Measurements from ENCODE around the gene PREX1.

The PREX1 gene

DNA sequence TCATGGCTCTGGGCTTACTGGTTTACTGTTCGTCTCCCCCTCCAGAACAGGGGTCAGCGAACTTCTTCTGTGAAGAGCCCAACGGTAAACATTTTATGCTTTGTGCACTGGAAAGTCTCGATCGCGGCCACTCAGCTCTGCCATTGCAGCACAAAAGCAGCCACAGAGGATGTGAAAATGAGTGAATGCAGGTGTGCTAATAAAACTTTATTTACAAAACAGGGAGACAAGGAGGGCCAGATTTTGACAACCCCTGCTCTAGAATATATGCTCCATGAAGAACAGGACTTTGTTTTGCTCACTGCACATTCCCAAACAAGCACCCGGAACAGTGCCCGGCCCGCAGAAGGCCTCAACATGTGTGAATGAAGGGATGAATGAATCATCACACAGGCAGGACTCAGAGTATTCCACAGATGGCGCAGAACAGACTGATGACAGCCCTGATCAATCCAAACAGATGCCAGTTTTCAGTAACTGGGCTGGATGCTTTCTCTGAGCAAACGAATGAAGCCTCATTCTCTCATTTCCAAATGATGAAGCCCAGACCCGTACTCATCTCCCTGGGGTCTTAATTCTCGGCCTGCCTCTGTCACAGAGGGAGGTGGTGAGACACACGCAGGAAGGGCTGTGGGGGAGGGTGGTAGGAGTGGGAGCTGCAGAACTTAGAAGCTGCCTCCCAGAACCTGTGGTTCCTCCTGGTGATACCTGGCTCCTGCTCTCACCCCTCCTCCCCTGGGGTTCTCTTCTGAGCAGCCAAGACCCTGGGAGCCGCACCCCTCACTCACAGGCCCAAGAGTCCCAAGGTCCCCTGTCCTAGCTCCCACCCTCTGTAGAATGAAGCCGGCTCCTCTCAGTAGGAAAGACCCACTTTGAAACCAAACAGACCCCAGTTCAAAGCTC lies 196.4 kb downstream of the PREX1 start:
- no peak for FAIRE-seq

DNA sequence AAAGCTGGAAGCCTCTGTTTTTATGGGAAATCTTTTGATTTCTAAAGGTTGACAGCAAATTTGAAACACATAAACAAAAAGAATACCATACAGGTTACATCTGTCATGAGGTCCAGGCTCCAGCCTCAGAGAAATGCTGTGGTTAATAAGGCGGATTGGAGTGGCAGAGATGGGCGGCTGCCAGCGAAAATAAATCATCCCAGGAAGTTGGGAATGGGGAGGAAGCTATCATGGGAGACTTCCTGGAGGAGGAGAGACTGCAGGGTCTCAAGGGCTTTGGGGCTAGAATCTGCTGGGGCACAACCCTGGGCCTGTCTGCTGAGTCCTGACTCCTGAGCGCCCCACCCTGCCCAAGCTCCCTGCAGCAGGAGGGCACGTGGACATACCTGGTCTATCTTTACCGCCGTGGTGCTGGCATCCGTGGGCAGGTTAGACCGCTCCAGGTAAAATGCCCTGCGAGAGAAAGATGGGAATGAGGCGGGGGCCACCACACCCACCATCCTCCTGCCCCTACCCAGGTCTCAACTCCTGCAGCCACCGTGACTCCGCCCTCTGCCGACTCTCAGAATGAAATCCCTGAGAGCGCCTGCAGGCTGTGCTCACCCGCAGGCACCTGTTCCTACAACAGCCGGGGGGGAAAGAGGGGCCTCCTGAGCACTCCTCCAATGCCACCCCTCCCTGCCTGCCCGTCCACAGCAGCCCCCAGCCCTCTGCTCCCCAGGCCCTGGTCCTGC lies 197.3 kb downstream of the PREX1 start:
- FAIRE-seq: no peak

DNA sequence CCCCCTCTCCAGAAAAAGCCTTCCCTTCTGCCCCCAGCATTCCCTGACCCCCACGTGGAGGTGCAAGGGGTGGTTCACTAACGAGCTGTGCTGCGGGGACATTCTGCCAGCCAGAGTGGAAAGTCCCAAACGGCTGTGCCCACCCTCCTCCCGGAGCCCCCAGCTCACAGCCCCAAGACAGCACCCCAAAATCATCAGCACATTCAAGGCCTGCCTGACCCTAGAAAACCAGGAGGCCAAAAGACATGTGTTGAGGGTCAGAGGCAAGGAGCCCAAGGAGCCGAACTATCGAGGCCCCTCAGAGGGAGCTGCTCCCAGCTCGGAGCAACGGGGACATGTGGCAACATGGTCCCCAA lies 197.9 kb downstream of the PREX1 start:
- no peak for FAIRE-seq

DNA sequence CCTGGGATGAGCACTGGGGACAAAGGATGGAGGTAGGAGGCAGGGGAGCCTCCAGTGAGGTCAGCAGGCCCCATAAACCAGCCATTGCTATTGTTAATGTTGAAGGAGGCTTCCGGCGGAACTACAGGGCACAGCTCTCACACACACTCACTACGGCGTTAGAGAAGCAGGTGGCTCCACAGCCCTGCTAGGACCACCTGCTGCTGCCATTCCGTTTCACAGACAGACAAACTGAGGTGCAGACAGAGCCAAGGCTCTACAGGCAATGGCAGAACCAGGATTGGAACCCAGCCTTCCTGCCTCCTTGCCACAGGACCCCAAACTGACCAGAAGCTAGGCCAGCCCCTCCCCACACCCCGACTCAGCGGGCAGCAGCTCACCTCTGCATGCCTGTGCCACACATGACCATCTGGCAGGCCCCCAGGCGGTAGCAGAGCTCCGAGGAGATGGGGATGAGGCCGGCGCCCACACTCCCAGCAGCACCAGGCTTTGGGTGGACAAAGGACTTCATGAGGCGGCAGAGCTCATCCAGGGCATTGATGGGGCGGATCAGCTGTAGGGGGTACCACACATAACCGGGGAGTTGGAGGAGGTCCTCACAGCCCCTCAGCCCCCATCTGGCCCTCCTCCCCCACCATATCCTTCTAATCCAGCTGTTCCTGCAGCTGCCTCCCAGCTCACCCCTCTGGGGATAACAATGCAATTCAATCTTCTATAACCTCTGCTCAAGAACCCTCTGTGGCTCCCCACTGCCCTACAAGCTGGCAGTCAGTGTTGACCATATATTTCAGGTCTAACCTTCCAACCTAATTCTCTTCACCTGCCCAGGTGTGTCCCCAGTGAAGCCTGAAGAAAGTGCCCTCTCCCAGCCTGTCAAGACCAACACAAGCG lies 198.5 kb downstream of the PREX1 start:
- no peak for FAIRE-seq

DNA sequence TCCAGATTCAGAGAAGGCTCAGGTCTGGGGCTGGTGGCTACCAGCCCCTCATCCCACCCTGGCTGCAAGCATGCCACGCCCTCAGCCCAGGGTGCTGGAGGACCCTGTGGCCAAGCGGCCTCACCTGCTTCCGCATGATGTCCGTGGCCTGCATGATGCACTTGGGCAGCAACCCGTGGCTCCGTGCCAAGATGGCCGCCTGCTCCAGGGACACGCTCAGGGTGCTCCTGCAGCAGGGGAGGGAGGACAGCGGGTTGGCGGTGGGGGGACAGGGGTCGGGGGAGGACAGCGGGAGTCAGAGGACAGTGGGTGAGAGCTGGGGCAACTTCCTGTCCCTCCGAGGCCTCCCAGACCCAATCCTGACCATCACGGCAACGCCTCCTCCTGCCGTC lies 200.1 kb downstream of the PREX1 start:
- no peak for FAIRE-seq

DNA sequence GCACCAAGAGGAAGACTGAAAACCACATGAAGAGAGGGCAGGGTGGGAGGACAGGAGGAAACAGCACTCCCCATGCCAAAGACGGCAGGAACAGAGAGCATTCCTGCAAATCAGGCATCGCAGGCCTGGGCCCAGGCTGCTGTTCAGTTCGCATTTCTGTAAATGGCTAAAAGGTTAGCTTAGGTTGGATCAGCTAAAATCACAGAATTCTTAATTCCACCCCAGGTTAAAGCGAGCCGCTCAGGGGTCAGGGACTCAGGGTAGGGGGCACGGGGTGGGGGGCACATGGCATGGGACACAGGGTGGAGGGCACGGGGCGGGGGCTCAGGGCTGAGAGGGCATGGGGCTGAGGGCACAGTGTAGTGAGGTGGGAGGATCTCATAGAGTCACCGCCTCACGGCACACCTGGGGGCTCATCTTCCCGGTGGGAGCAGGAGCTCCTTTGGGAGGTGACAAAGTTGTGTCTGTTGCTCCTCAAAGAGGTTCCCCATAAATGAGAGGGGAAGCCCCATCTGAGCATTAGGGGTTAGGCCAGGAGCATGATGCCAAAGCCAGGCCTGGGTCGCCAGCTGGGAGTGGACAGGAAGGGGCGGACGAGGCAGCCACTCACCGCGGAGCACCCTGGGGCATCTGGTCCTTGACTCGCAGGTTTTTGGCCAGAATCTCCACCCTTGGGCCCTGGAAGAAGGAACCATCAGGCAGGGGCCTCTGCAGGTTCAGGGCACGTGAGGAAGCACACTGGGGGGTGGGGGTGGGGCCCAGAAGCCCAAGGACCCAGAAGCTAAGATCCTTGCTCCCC lies 200.7 kb downstream of the PREX1 start:
- FAIRE-seq: no peak

DNA sequence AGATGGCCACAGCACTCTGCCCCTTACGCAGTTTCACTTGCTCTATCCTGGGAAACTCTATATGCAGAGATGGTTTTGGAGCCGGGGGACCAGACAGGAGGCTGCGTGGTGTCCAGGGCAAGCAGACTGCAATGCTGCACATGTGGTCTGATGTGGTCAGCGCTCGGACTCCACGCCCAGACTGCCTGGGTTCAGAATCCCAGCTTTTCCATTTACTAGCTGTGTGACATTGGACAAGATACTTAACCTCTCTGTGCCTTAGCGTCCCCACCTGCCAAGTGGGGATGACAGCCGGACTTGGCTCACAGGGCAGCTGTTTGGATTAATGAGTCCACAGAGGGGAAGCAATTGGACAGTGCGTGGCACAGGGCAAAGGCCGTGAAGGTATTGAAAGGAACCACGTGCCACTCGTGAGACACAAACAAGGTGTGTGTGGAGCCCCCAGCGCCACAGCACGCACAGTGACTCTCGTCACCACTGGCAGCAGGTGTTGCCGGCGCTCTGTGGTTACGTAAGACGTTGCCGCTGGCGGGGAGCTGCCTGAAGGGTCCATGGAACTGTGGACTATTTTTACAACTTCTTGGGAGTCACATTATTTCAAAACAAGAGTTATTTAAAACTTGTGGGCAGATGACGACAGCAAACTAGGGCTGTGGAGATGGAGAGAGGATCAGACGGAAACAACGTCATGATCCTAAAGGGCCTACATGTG lies 201.4 kb downstream of the PREX1 start:
- FAIRE-seq: no peak

DNA sequence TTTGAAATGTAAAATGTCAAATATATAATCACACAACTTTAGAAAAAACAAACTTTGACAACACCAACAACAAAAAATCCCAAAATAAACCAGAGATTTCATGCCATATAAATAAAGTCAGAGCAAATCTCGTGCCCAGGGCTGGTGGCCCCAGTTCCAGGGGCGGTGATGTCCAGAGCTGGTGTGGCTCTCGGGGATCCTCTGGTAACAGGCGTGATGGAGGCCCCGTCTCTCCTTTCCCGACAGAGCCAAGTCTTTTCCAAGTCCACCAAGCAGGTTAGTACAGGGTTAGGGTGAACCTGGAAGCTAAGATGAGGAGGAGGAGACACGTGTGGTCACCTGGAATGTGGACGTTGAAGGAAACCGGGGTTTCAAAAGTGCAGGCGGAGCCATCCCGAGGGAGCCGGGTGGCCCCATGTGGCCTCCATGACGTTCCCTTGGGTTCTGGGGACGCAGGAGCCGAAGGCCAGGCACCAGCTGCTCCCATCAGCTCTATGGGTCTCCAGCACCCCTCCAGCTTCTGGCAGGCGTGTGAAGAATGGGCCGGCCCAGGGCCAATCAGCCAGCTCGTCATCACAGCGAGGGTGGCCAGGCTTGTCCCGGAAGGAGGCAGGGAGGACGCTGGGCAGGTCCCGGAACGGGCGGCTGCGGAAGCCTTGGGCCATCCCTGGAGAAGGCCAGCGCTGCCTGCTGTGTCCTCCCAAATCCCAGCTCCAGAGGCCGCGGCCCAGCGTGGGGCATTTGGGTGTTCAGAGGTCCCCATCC lies 202.5 kb downstream of the PREX1 start:
- no peak for FAIRE-seq

DNA sequence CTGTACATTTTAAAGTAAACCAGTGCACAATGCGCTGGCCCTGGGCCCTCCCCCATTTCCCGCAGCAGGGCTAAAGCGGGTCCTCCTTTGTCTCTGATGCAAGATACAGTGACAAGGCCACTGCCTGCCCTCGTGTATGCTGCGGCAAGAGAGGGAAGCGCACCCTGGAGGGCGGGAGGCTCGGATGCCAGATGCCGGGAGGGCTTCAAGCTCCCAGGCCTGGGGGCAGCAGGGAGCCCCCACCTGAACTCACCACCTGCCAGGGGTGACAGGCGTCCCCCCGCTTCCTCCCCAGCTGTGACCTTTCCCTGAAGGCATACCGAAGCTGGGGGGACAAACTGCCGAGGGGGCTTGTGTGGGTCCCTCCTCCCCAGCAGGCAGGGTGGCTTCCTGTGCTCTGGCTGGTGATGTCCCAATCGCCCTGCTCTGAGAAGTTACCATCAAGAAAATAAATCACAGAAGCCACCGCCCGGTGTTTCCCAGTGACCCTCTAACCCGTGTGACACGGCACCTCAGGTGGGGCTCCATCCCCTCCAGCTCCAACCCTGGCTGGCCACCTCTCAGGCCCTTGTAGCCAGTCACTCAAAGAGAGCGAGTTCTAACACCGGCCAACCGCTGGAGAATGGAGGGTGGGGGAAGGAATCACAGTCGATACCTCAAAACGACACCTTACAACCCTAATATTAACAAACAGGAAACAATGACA lies 203.3 kb downstream of the PREX1 start:
- no peak for FAIRE-seq

DNA sequence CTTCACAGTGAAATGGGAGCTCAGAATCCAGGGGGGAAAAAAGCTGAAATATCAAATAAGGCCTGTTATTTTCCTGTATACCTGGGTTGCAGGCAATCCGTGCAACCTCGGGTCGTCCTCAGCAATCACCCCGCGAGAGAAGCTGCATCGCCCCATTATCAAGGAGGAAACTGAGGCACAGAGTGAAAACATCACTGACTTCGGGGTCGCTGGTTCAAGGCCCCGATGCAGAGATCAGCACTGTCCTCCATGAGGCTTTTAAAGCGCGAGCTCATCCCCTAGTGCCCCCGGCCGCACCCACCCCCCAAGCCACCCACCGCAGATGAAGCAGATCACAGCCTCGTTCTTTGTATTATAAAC lies 203.9 kb downstream of the PREX1 start:
- no peak for FAIRE-seq

DNA sequence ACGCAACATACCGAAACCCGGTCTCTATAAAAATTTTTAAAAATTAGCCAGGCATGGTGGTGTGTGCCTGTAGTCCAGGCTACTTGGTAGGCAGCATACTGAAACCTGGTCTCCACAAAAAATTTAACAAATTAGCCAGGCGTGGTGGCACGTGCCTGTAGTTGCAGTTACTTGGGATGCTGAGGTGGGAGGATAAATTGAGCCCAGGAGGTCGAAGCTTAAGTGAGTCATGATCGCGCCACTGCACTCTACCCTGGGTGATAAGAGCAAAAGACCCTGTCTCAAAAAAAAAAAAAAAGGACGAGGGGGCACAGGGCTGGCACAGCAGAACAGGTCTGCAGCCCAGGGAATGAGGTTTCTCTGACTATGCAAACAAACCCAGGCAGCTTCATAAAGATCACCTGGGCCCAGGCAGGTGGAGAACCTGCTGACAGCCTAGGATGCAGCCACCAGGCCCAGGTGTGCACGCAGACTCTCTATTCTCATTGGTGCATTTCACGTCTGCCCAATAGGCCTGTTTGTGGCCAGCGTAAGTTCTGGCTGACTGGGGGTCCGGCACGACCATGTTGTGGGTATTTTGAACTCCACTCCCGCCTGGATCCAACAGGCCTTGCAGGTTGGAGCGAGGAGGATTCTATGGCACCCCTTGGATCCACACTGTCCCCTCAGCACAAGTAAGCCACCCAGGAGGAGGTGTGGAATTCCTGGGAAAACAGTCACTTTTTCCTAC lies 204.5 kb downstream of the PREX1 start:
- FAIRE-seq: no peak

DNA sequence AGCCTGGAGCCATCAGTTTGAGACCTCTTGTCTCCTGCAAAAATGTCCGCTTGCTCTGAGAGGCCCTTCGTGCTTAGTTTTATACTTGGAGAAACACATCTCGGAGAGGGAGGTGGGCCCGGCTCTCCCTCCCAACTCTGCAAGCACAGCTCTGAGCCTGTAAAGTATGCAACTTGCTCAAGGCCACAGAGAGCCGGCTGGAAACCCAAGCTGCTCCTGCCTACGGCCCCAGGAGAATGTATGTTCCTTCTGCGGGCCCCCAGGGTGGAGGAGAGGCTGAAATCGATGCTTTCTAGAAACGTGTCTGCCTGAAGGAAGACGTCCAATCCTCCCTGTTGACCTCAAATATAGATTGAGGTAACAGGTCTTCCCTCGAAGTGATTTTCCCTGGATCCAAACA lies 205.4 kb downstream of the PREX1 start:
- no peak for FAIRE-seq

DNA sequence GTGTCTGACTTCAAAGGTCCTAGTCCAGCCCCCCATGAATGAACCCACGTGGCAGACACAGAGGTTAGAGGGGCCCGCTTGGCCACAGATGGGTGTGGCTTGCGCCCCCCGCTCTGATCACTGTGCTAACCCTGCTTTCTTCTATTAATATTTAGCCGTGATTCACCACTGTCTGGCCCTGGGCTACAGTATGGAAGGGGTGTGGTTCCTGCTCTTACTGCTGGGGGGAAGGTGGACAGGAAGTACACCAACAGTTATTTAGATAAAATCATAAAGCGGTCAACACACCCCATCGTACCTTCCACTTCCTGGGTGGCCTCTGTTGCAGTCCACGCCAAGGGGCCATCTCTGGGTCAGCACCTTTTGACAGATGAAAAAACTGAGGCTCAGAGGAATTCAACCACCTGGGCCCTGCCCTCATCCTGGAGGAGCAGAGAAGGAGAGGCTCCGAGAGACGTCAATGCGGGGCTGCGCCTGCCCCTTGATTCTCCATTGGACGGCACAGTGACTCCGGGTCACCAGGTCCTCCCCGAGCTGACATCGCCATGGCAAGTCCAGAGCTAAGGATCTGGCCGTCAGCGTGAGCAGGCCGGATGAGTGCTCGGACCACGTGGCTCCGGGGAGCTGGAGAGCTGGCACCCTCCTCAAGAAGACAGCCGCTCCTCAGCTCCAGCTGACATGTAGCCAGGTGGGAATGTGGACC lies 206.3 kb downstream of the PREX1 start:
- FAIRE-seq: no peak

DNA sequence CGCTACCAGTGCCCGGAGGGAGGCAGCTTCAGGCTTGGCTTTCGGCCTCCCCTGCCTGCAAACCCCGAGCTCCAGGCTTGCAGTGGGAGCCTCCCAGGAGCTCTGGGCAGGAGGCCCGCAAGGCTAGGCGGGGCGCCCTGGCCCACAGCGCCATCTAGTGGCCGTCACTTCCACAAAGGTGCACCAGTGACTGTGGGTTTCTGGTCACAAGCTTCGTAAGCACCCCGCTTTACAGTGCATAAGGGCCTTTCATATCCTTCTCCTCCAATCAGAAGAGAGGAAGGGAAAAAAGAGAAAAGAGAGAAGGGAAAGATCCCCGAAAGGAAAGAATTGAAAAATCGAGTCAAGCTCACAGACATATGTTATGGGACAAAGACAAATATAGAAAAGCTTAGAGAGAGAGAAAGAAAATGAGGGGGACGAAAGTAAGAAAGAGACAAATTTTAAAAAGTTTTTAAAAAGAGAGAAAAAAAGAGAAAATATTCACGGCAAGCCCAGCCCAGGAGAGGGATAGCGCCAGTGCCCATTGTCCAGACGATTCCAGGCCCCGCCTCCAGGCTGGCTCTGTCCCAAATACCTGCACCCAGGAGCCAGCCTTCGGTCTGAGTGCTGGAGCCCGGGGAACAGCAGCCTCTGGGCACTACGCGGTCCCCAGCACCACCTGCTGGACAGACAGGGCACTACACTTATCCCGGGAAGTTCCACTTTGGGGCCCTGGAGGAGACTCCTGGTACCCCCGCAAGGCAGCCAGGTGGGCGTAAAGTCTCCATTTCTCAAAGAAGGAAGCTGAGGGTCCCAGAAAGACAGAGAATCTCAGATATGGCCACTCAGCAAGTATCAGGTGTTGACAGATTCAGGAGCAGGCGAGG lies 207.1 kb downstream of the PREX1 start:
- no peak for FAIRE-seq

DNA sequence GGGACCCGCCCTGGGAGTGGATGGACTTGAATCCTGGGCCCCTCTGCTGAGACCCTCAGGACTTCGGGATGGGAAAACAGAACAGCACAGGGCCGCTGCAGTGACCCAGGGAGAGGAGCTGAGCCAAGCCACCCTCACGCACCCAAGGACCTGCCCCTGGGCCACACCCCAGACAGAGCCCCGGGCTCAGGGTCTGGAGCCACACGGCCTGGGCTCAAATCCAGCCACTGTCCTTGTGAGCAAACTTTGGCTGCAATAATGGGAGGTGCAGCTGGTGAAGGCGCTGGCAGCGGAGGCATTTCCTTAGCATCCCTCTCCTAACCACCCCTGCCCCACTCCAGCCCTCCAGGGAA lies 207.7 kb downstream of the PREX1 start:
- FAIRE-seq: no peak

DNA sequence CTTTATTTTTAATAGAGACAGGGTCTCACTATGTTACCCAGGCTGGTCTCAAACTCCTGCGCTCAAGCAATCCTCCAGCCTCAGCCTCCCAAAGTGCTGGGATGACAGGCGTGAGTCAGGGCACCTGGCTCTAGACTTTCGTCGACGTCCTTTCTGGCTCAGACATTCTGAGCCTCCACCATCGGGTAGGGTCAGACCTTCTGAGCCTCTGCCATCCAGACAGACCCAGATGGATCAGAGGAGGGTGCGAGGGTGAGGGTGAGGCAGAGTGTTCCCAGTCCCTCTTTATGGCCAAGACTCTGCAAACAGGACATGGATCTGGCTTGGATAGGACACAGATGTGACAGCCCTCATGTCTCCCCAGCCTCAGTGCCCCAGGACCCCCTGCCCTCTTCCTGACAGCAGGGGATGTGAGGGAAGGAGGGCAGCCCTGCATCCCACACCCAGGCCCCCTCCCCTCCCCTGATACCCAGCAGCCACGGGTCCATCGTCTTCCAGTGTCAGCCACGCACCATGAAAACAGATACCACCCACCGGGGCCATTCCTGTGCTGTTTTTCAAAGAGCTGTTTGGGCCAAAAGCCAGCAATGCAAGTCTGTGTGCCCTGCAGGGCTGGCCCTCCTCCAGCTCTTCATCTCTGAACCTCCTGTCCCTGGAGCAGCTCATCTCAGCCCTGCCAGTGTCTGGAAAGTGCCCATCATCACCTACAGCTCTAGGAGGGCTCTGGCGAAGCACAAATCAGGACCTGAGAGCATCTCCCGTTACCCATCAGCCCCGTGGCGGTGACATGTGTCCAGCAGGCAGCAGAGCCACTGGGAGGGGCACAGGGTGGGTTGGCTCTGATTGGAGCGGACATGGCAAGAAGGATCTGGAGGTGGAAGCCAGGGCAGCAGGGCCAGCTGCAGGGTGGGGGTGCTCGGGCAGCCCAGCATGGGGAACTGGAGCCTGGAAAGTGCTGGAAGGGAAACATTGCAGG lies 208.4 kb downstream of the PREX1 start:
- FAIRE-seq: no peak

DNA sequence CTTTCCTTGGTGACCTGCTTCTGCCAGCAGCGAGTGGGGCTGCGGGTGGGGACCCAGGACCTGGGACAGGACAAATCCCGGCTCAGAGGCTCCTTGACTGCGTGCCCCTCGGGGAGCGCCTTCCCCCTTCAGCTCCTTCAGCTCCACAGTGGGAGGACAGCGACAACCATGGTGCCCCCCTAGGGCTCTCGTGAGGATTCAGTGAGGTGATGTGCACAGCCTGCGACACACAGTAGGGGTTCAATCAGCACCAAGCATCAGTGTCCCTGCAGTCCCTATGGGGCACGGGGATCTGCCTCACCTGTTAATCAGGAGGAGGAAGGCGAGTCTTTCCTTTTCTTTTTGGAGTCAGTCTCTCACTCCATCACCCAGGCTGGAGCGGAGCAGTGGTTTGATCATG lies 209.2 kb downstream of the PREX1 start:
- no peak for FAIRE-seq

Data from colon (tissue), 2 donors.